ENCODE results near the gene SMAD9.

Gene SMAD9

DNA sequence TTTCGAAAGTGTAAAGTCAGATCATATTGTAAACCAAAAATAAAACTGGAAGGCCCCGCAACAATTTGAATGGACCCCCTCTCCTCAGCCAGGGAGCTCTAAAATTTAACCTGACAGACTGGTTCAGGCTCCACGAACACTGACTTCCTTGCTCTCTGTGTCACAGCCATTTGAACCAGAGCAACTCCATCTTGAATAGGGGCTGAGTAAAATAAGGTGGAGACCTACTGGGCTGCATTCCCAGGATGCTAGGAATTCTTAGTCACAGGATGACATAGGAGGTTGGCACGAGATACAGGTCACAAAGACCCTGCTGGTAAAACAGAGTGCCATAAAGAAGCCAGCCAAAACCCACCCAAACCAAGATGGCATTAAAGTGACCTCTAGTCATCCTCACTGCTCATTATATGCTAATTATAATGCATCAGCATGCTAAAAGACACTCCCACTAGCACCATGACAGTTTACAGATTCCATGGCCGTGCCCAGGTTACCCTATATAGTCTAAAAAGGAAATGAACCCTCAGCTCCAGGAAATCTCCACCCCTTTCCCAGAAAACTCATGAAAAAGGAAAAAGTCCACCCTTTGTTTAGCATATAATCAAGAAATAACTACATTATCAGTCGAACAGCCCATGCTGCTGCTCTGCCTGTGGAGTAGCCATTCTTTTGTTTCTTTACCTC is 57.9 kb downstream of the SMAD9 start:
- no peak for DNase-seq

DNA sequence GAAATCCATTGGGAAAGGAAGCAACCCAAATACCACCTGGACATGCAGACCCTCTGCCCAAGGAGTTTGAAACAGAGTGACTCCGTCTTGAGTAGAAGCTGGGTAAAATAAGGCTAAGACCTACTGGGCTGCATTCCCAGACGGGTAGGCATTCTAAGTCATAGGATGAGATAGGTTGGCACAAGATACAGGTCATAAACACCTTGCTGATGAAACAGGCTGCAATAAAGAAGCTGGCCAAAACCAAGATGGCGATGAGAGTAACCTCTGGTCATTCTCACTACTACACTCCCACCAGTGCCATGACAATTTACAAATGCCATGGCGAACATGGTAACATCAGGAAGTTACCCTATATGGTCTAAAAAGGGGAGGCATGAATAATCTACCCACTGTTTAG is 60.8 kb downstream of the SMAD9 start:
- DNase-seq: no peak

DNA sequence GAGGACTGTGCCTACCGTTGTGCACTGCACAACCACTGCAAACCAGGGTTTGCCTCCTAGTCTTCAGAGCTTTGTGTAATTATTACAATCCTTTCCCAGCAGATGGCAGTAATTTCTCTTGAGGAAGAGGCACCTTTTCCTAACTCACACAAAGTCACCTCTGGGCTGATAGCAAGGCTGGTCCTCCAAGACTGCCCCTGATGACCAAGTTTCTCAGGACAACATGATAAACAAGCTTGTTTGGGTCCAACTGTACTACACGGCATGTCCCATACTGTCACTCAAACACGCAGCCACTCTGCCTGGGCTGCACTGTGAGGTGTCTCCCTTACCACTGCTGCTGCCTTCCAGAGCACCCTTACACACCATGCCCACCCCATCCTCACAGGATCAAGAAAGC is 61.7 kb downstream of the SMAD9 start:
- peak; percentile 51 for DNase-seq

DNA sequence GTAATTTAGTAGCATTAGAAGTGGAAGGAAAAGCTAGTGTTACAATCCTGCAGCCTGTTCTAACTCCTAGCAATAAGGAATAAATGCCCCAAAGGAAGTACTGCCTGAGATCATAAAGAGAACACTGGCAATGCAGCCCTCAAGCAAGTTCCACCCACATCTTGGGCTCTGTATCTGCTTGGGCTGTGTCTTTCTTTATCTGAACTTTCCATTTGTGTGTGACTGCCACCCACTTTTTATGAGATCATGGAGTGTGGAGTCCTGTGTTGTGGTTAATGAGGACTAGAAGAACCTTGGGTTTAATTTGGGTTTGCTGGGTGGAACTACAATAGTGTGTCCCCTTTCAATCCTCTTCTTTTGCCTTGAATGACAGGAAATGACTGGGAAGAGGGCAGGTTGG is 62.8 kb downstream of the SMAD9 start:
- DNase-seq: no peak

DNA sequence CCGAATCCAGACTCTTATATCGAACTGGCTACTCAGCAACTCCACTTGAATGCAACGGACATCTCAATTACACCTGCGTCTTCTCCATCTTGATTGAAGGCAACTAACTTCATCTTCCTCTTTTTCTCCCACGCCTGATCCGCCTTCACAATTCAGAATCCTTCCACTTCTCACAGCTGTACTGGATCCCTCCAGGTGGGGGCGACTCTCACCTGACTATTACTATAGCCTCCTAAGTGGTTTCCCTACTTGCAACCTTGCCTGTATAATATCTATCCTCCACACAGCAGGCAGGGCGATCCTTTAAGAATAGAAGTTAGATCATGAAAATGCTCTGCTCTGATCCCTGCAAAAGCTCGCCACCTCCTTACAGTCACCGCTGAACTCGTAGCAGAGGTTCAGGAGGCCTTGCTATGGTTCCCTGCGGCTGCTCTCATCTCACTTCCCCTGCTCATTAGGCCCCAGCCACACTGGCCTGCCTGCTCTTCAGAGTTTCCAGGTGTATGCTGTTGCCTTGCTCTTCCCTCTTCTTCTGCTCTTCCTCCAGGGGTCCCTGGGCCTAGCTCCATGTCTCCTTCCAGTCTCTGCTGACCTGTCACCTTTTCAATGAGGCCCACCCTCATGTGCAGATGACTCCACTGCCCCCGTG is 69.1 kb downstream of the SMAD9 start:
- no peak for DNase-seq

DNA sequence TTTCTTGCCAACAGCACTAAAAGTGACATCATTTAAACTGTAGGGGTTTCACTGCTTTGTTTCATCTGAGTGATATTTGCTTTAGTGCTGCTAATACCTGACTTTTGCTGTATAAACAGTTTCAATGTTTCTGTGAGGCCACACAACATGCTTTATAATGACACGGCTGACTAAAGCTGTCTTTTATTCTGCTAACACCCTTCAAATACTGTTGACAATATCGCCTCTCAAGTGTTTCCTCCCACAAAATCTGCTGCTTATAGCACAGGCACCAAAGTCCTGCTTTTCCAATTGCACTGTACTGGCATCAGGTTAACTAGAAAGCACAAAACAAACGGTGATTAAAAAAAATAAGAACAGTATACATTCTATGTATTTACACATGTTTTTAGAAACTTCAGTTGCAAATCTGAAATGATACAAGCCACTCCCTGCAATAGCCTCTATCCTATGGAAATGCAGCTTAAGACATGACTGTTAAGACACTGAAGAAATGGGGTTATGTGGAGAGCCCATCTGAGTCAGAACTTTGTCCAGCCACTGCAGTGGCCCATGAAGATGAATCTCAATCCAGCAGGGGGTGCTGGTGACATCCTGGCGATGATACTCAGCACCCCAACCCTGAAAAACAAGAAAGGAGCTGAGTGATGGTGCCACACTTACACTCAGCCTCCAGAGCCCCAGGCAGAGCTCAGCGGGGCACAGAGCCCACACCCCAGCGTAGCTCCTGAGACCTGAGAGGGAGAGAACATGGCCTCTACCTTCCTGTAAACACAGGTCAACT is 71.6 kb downstream of the SMAD9 start:
- DNase-seq: peak; percentile 9

DNA sequence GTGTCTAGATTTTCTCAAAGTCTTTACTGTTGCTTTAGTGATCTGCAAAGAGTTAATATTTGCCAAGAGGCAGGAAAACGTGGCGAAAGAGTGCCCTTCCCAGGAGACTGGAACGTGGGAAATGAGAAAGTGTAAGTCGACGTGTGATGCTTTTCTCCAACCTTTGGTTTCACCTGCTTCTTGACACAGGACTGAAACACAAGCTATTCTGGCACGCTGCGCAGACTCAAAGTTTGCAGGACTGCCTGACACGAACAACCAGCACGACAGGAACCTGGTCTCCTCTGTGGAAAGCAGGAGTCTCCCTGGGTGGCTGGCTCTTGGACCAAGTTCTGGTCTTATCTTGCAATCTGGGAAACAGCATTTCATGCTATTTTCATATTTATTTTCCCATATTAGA is 72.4 kb downstream of the SMAD9 start:
- no peak for DNase-seq

DNA sequence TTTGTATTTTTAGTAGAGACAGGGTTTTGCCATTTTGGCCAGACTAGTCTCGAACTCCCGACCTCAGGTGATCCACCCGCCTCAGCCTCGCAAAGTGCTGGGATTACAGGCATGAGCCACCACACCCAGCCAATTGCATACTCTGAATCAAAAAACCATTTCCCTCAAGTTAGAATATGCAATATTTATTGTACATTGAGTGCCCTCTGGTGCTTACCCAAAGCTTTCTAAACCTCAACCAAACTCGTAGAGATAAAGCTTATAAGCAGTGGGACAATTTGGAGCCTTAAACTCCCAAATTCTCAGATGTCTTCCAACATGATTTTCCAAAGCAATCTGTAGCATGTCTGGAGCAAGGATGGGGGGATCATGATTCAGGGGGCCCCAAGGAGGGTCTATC is 78.6 kb downstream of the SMAD9 start:
- DNase-seq: no peak

DNA sequence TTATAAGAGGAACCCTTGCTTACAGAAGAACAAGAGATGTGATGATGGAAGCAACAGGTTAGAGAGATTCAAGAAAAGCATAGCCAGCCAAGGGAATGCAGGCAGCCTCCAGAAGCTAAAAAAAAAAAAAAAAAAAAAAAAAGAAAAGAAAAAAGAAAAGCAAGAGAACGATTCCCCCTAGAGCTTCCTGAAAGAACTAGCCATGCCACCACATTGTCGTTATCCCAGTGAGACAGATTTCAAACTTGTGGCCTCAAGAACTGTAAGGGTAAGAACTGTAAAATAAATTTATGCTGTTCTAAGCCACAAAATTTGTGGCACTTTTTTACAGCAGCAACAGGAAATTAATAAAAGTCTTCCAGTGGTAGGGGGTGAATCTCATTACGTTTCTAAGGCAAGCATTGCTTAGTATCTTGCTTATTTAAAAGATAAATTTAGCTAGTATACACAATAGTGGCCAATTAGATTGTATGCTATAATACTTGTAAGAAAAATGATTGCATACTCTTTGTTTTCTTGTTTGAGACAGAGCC is 79.3 kb downstream of the SMAD9 start:
- no peak for DNase-seq

DNA sequence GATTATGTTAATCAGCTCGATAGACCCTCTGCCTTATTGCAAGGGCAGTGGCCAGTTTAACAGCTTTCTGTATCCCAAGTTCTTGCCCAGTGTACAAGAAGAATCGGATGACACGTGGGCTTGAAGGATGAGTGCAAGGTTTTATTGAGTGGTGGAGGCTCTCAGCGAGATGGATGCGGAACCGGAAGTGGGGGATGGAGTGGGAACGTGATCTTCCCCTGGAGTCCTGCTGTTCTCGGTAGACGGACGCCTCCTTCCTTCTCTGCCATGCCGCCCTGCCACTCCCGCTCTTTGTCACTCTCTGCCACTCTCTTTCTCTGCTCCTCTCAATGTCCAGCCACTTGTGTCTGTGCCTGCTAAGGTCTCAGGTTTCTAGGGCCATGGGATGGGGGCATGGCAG is 80.1 kb downstream of the SMAD9 start:
- DNase-seq: no peak

DNA sequence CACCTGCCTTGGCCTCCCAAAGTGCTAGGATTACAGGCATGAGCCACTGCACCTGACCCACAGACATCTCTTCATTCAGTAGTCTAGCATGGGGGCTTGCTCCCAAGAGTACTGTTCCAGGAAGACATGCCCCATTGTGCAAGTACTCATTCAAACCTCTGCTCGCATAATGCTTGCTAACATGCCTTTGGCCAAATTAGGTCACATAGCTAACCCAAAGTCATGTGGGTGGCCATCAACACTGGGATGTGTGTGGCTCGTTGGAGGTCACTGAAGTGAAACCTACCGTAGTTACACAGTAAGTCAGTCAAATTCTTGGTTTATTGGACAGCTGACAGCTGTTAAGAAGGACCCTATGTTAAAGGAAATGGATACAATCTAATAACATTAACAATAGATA is 80.8 kb downstream of the SMAD9 start:
- DNase-seq: no peak

DNA sequence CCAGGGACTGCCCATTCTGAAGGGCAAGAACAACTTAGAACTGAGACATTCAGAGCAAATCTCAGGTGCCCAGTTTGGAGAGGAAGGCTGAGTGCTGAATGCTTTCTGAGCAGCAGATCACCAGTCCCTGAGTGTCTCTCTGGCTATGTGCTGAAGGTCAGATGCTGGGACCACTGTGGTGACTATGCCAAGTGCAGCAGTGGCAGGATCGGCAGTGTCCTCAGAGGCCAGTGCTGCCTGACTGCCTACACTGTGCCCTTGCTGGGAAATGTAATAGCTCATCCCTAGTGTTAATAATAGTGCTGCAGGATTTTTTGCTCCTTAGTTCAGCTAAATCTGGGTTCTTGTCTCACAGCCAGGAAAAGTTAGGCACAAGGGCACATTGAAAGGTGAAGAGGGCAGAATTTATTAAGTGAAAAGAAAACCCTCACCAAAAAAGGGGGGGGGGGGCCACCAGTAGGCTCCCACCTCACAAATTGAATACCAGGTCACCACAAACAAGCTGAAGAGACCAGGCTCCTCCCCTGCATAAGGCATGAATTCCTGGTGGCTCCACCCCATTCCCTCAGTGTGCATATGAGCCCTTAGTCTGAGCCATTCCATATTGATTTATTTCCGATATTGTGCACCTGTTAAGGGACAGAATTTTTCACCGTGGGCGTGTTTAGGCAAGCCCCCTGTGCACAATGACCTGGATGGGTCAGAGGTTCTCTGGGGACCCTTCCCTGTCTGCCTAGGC is 82.5 kb downstream of the SMAD9 start:
- no peak for DNase-seq

DNA sequence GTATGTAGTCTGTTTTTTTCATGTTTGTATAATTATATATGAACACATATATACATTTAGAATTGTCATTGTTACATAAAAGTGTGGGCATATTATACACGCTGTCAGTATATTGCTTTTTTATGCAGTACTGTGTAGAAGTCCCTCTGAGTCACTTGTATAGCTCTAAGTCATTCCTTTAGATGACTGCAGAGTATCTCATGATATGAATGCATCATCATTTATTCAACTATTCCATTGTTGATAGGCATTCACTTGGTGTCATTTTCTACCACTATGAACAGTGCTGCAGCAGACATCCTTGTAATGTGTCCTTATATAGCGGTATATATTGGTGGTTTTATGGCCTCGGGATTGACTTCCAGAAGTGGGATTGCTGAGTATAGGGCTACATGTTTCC is 85.7 kb downstream of the SMAD9 start:
- no peak for DNase-seq

DNA sequence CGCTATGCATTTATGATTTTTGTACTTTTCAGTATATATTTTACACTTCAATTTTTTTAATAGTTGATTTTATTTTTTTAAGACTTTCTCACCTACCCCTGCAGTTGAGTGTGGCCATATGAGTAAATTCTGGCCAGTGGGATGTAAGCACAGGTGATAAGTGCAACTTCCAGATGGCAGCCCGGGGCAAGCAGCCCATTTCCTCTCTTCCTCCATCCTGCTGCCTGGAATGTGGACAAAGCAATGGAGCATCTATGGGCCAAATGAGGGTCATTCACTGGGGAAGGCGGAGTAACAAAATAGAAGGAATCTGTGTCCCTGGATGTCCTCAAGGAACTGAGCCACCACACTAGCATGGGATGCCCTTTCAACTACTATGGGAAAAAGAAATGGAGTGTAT is 88.7 kb downstream of the SMAD9 start:
- DNase-seq: no peak

DNA sequence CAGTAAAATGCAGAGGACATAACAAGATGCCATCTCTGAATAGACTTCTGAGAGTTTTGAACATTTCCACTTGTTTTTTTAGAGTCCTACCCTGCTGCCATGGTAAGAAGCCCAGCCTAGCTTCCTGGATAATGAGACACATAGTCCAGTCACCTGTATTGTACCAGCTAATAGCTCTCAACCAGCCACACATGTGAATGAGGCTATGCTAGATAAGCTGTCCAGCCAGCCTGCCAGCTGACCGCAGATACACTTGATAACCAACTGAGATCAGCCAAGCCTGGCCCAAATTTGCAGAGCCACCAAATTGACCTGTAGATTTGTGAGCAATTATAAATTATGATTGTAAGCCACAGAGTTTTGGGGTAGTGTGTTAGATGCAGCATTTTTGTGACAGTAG is 90.3 kb downstream of the SMAD9 start:
- DNase-seq: no peak

DNA sequence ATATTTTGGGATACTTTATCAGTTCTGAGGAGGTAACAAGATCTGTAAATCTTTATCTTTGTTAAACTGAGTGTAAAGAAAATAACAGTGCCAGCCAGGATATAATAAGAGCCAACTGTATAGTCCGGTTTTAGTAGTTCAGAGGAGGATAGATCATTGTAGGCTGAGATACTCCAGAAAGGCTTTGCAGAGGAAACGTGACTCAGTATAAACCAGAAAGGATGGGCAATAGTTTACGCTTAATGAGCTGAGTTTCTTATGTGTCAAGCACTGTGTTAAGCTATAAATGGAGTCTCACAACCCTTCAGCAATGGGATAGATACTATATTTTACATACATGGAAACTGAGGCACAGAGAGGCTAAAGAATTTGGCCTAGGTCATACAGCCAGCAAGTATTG is 97.3 kb downstream of the SMAD9 start:
- no peak for DNase-seq

DNA sequence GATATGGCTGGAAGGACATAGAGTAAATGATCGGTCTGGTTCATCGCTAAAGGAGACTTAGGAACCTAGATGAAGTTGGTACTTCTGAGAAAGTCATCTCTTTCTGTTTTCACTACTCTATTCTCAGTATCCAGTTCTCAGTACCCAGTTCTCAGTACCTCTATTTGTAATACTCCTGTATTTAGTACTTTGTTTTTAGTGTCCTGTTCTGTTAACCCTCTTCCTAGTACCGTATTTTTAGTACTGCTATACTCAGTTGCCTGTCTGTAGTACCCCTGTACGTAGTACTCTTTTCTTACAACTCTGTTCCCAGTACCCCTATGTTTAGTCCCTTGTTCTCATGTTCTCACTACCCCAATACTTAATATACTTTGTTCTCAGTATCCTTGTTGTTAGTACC is 99.8 kb downstream of the SMAD9 start:
- DNase-seq: no peak

DNA sequence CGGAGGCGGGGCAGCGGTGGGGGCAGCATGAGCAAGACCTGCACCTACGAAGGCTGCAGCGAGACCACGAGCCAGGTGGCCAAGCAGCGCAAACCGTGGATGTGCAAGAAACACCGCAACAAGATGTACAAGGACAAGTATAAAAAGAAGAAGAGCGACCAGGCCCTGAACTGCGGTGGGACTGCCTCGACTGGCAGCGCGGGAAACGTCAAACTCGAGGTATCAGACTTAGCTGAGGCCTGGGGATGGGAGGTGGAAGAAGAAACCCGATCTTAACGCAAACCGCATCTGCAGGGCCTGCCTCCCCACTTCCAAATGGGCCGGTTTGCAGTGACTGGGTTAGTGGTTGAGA is 100.3 kb downstream of the SMAD9 start:
- peak; percentile 26 for DNase-seq

DNA sequence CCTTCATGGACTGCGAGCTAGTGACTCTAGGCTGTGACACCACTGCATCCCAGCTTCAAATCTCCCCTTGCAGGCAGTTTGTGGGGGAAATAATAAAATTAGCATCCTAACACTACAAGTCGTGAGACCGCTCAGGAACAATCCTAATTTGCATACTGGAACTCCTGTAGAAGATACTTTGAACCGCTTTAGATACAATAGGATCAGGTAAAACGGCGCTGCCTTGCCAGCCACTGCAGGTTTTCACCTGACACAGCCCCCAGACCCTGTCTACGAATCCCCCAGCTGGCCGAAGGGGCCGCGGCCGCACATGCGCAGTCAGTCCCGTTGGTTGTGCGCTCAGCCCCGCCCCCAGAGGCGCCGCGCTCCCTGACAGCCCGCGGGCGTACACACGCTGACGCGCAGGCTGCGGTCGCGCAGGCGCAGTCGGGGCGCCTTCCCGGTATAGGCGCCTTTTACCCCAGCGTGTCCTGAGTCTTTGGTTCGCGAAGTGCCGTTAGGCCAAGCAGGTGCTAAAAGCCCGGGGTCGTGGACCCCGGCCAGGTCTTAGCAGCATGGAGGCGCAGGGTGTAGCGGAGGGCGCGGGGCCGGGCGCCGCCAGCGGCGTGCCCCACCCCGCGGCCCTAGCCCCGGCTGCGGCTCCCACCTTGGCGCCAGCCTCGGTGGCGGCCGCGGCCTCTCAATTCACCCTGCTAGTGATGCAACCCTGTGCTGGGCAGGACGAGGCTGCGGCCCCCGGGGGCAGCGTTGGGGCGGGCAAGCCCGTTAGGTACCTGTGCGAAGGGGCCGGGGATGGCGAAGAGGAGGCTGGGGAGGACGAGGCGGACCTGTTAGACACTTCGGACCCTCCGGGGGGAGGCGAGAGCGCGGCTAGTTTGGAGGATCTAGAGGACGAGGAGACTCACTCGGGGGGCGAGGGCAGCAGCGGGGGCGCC is 101.0 kb downstream of the SMAD9 start, which contains the start of gene RFXAP:
Gene RFXAP (plus strand): TSS at position 419 of the 935 bp plus-strand sequence. CDS start 136 bp downstream, at position 555.
- DNase-seq: peak; percentile 87

DNA sequence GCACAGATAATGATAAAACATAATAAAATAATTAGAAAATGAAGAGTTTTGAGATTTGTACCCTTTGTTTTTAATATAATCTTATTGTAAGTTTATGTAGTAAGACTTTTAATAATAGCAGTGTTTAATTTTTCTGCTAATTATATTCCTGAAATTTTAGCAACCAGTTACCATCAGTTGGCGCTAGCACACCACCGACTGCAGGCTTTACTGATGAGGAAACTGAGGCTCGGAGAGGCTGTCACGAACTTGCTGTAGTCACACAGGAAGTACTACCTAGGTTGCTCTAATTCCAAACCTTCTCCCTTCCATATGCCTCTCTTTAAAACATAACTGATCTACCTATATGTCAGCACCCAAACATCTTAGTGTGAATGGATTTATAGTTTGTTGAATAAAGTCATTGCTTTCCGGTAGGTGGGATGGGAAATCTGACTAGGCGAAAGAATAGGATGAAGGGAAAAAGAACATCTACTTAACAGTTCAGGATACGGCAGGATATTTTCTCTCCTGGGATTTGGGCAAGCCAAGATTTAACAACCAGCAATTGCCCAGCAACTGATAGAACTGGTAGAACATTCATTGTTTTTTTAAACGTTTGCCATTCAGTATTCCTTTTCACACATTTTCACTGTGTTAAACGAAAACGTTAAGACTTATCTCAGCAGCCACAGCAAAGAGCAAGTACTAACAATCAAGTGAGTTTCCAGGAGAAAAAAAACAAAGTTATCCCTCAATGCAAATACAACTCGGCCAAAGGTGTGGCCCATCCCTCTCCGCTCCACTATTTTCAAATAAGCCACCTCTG is 101.8 kb downstream of the SMAD9 start:
- no peak for DNase-seq

DNA sequence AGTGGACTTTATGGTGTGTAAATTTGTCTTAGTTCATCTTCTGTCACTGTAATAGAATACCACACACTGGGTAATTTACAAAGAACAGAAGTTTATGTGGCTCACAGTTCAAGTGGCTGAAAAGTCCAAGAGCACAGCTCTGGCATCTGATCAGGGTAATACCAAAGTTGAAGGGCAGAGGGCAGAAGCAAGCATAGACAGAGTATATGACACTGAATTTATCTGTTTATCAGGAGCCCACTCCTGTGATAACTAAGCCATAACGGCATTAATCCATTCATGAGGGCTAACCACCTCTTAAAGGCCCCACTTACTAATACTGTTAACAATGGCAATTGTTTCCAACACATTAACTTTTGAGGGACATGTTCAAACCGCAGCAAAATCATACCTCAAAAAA is 105.0 kb downstream of the SMAD9 start:
- DNase-seq: no peak
